ENCODE measurements around the gene KMT2C.
"Not testable (repeated sequence)": the region's sequence is repeated elsewhere in the genome, so short reads cannot be mapped to it uniquely, and the experiment has no call there.

Gene KMT2C

GRCh38 chr7:152434511-152435383 is 1.1 kb downstream of the KMT2C start:
- not testable (repeated sequence) for H3K9me3 ChIP-seq (ENCODE audit: low read length); H2AFZ ChIP-seq (ENCODE audit: low read depth, low read length); H3K36me3 ChIP-seq (ENCODE audit: insufficient read depth, low read length); H3K27me3 ChIP-seq (ENCODE audit: insufficient read depth, low read length); H3K4me1 ChIP-seq (ENCODE audit: insufficient read depth, low read length)
- peak overlapping the region; percentile 55 for H3K4me3 ChIP-seq (ENCODE audit: low read length)

GRCh38 chr7:152433721-152434490 is 1.9 kb downstream of the KMT2C start:
- H3K36me3 ChIP-seq (ENCODE audit: insufficient read depth, low read length); H2AFZ ChIP-seq (ENCODE audit: low read depth, low read length); H3K27me3 ChIP-seq (ENCODE audit: insufficient read depth, low read length); H3K4me1 ChIP-seq (ENCODE audit: insufficient read depth, low read length); H3K9me3 ChIP-seq (ENCODE audit: low read length): not testable (repeated sequence)
- peak overlapping the region; percentile 55 for H3K4me3 ChIP-seq (ENCODE audit: low read length)

- not testable (repeated sequence) for H3K9me3 ChIP-seq (ENCODE audit: low read length); H3K36me3 ChIP-seq (ENCODE audit: insufficient read depth, low read length); H2AFZ ChIP-seq (ENCODE audit: low read depth, low read length); H3K4me1 ChIP-seq (ENCODE audit: insufficient read depth, low read length); H3K27me3 ChIP-seq (ENCODE audit: insufficient read depth, low read length)
- peak overlapping the region; percentile 55 for H3K4me3 ChIP-seq (ENCODE audit: low read length)
Measured at GRCh38 chr7:152432735-152433134, 3.1 kb downstream of the KMT2C start.

GRCh38 chr7:152430854-152431253 is 4.9 kb downstream of the KMT2C start:
- Histone ChIP-seq H2AFZ (ENCODE audit: low read depth, low read length) (no peak overlapping the region), H3K36me3 (ENCODE audit: insufficient read depth, low read length) (no peaks in the 10 kb centered on the region), H3K9me3 (ENCODE audit: low read length) (no peaks in the 10 kb centered on the region), H3K27me3 (ENCODE audit: insufficient read depth, low read length) (no peaks in the 10 kb centered on the region), H3K4me1 (ENCODE audit: insufficient read depth, low read length) (peaks cover 10% of the 10 kb centered on the region), H3K4me3 (ENCODE audit: low read length) (no peak overlapping the region)

- not testable (repeated sequence) for H3K4me3 ChIP-seq (ENCODE audit: low read length); H3K9me3 ChIP-seq (ENCODE audit: low read length); H3K36me3 ChIP-seq (ENCODE audit: insufficient read depth, low read length); H2AFZ ChIP-seq (ENCODE audit: low read depth, low read length); H3K27me3 ChIP-seq (ENCODE audit: insufficient read depth, low read length); H3K4me1 ChIP-seq (ENCODE audit: insufficient read depth, low read length)
Measured at GRCh38 chr7:152430118-152430517, 5.7 kb downstream of the KMT2C start.

- no peaks in the 10 kb centered on the region for H3K27me3 ChIP-seq (ENCODE audit: insufficient read depth, low read length)
- peaks cover 18% of the 10 kb centered on the region for H3K9me3 ChIP-seq (ENCODE audit: low read length)
- H2AFZ ChIP-seq (ENCODE audit: low read depth, low read length): no peak overlapping the region
- H3K36me3 ChIP-seq (ENCODE audit: insufficient read depth, low read length): no peaks in the 10 kb centered on the region
- H3K4me3 ChIP-seq (ENCODE audit: low read length): no peak overlapping the region
- no peaks in the 10 kb centered on the region for H3K4me1 ChIP-seq (ENCODE audit: insufficient read depth, low read length)
Measured at GRCh38 chr7:152424348-152425108, 11.3 kb downstream of the KMT2C start.

- H3K36me3 ChIP-seq (ENCODE audit: insufficient read depth, low read length): no peaks in the 10 kb centered on the region
- H3K27me3 ChIP-seq (ENCODE audit: insufficient read depth, low read length): no peaks in the 10 kb centered on the region
- H2AFZ ChIP-seq (ENCODE audit: low read depth, low read length): no peak overlapping the region
- H3K9me3 ChIP-seq (ENCODE audit: low read length): peaks cover 18% of the 10 kb centered on the region
- H3K4me3 ChIP-seq (ENCODE audit: low read length): no peak overlapping the region
- no peaks in the 10 kb centered on the region for H3K4me1 ChIP-seq (ENCODE audit: insufficient read depth, low read length)
Measured at GRCh38 chr7:152423991-152424347, 11.8 kb downstream of the KMT2C start.

GRCh38 chr7:152423171-152423570 is 12.6 kb downstream of the KMT2C start:
- peaks cover 18% of the 10 kb centered on the region for H3K9me3 ChIP-seq (ENCODE audit: low read length)
- not testable (repeated sequence) for H3K4me1 ChIP-seq (ENCODE audit: insufficient read depth, low read length); H3K36me3 ChIP-seq (ENCODE audit: insufficient read depth, low read length); H3K4me3 ChIP-seq (ENCODE audit: low read length); H3K27me3 ChIP-seq (ENCODE audit: insufficient read depth, low read length); H2AFZ ChIP-seq (ENCODE audit: low read depth, low read length)

- not testable (repeated sequence) for H3K4me1 ChIP-seq (ENCODE audit: insufficient read depth, low read length); H3K36me3 ChIP-seq (ENCODE audit: insufficient read depth, low read length); H3K27me3 ChIP-seq (ENCODE audit: insufficient read depth, low read length); H2AFZ ChIP-seq (ENCODE audit: low read depth, low read length); H3K4me3 ChIP-seq (ENCODE audit: low read length)
- H3K9me3 ChIP-seq (ENCODE audit: low read length): peaks cover 18% of the 10 kb centered on the region
Measured at GRCh38 chr7:152420950-152421349, 14.9 kb downstream of the KMT2C start.

GRCh38 chr7:152419473-152420429 is 16.1 kb downstream of the KMT2C start:
- no peak overlapping the region for H2AFZ ChIP-seq (ENCODE audit: low read depth, low read length)
- no peak overlapping the region for H3K4me3 ChIP-seq (ENCODE audit: low read length)
- H3K9me3 ChIP-seq (ENCODE audit: low read length): peaks cover 18% of the 10 kb centered on the region
- no peaks in the 10 kb centered on the region for H3K27me3 ChIP-seq (ENCODE audit: insufficient read depth, low read length)
- H3K4me1 ChIP-seq (ENCODE audit: insufficient read depth, low read length): no peaks in the 10 kb centered on the region
- H3K36me3 ChIP-seq (ENCODE audit: insufficient read depth, low read length): no peaks in the 10 kb centered on the region

- peaks cover 2% of the 10 kb centered on the region for H3K9me3 ChIP-seq (ENCODE audit: low read length)
- H3K4me3 ChIP-seq (ENCODE audit: low read length): no peak overlapping the region
- H3K4me1 ChIP-seq (ENCODE audit: insufficient read depth, low read length): no peaks in the 10 kb centered on the region
- no peak overlapping the region for H2AFZ ChIP-seq (ENCODE audit: low read depth, low read length)
- H3K27me3 ChIP-seq (ENCODE audit: insufficient read depth, low read length): no peaks in the 10 kb centered on the region
- no peaks in the 10 kb centered on the region for H3K36me3 ChIP-seq (ENCODE audit: insufficient read depth, low read length)
Measured at GRCh38 chr7:152414779-152415178, 21.0 kb downstream of the KMT2C start.

- no peaks in the 10 kb centered on the region for H3K27me3 ChIP-seq (ENCODE audit: insufficient read depth, low read length)
- no peak overlapping the region for H2AFZ ChIP-seq (ENCODE audit: low read depth, low read length)
- no peaks in the 10 kb centered on the region for H3K36me3 ChIP-seq (ENCODE audit: insufficient read depth, low read length)
- peaks cover 2% of the 10 kb centered on the region for H3K9me3 ChIP-seq (ENCODE audit: low read length)
- H3K4me1 ChIP-seq (ENCODE audit: insufficient read depth, low read length): no peaks in the 10 kb centered on the region
- H3K4me3 ChIP-seq (ENCODE audit: low read length): no peak overlapping the region
Measured at GRCh38 chr7:152411389-152411788, 24.4 kb downstream of the KMT2C start.

Measured in neuron (in vitro differentiated cells).